ENCODE results near the gene CALCOCO1. TPM values are rescaled to one million over a fixed set of nuclear protein-coding genes. Genes with fewer than 3 reads are reported as not detected.

The CALCOCO1 gene
- polyA plus RNA-seq, 1 donor from 2014 or later: 169 TPM

- no peaks in the 10 kb centered on the region for H3K36me3 ChIP-seq (ENCODE audit: insufficient read depth, low read length)
- H3K27me3 ChIP-seq (ENCODE audit: insufficient read depth, low read depth, low read length): no peaks in the 10 kb centered on the region
- H3K4me2 ChIP-seq (ENCODE audit: low read length): no peak overlapping the region
- no peaks in the 10 kb centered on the region for H3K9me3 ChIP-seq (ENCODE audit: low read length)
- no peak for TF ChIP-seq RAD21 (conservative IDR thresholded peaks at IDR 0.05)
- no peak for TF ChIP-seq CTCF (IDR thresholded peaks at IDR 0.05; ENCODE audit: poor library complexity, severe bottlenecking)
- TF ChIP-seq SMC3 (conservative IDR thresholded peaks at IDR 0.05; ENCODE audit: poor library complexity): no peak
- no peak for TF ChIP-seq TAF1 (IDR thresholded peaks at IDR 0.05; ENCODE audit: low read depth)
- TF ChIP-seq, protein P1, sequence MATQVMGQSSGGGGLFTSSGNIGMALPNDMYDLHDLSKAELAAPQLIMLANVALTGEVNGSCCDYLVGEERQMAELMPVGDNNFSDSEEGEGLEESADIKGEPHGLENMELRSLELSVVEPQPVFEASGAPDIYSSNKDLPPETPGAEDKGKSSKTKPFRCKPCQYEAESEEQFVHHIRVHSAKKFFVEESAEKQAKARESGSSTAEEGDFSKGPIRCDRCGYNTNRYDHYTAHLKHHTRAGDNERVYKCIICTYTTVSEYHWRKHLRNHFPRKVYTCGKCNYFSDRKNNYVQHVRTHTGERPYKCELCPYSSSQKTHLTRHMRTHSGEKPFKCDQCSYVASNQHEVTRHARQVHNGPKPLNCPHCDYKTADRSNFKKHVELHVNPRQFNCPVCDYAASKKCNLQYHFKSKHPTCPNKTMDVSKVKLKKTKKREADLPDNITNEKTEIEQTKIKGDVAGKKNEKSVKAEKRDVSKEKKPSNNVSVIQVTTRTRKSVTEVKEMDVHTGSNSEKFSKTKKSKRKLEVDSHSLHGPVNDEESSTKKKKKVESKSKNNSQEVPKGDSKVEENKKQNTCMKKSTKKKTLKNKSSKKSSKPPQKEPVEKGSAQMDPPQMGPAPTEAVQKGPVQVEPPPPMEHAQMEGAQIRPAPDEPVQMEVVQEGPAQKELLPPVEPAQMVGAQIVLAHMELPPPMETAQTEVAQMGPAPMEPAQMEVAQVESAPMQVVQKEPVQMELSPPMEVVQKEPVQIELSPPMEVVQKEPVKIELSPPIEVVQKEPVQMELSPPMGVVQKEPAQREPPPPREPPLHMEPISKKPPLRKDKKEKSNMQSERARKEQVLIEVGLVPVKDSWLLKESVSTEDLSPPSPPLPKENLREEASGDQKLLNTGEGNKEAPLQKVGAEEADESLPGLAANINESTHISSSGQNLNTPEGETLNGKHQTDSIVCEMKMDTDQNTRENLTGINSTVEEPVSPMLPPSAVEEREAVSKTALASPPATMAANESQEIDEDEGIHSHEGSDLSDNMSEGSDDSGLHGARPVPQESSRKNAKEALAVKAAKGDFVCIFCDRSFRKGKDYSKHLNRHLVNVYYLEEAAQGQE (IDR thresholded peaks at IDR 0.05; ENCODE audit: borderline replicate concordance): no peak
- no peak for TF ChIP-seq EP300 (conservative IDR thresholded peaks at IDR 0.05; ENCODE audit: poor library complexity, severe bottlenecking)
- no peak for TF ChIP-seq POLR2AphosphoS5 (IDR thresholded peaks at IDR 0.05)
- TF ChIP-seq EZH2 (IDR thresholded peaks at IDR 0.05; ENCODE audit: borderline replicate concordance, insufficient read depth, low read length, poor library complexity, severe bottlenecking): no peak
- TF ChIP-seq MXI1 (conservative IDR thresholded peaks at IDR 0.05; ENCODE audit: poor library complexity, severe bottlenecking): no peak
- no peaks in the 10 kb centered on the region for H4K20me1 ChIP-seq (ENCODE audit: insufficient read depth)
- H3K79me2 ChIP-seq (replicated peaks; ENCODE audit: insufficient read depth, low read length): no peaks in the 10 kb centered on the region
- H3K27ac ChIP-seq (ENCODE audit: low read length): peak overlapping the region; percentile 63
- H2AFZ ChIP-seq (ENCODE audit: low read depth, low read length): no peak overlapping the region
- H3K9ac ChIP-seq (ENCODE audit: low read length): no peak overlapping the region
- H3K9me2 ChIP-seq (ENCODE audit: insufficient read depth, low read length): no peaks in the 10 kb centered on the region
- peaks cover 6% of the 10 kb centered on the region for H3F3A ChIP-seq (ENCODE audit: insufficient read depth, low read length, poor library complexity, severe bottlenecking)
- H3K4me3 ChIP-seq (ENCODE audit: low read length): no peak overlapping the region
These were observed 28.1 kb downstream of the CALCOCO1 start for GRCh38 chr12:53698948-53699677.

DNA sequence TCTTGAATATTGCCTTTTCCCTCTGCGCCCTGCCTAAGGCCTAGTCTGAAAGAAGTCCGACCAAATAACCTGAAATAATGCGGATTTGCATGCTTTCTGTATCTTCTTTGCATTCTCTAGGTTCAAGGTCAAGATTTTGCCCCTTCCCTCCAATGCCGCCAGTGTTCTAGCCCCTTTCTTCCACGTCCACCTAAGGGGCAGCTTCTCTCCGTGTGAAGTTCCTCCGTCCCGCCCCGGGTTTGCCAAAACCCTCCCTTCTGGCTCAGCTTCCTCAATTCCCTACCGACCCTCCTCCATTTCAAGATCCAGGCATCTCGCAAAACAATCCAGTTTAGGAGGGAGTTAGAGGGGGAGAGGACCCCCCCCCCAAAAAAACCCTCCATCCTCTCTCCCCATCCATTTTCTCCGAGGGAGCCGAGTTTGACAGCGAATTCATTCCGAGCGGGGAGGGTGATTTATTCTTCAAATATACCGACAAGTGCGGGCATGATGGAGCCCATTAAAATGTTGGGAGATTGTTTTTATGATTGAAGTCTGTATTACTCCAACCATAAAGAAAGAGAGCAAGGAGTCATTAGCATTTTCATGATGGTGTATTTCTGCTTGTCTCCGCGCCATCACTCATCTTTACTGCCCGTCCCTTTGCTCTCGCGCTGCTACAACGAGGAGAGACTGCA lies 30.5 kb downstream of the CALCOCO1 start:
- H3K9ac ChIP-seq (ENCODE audit: low read length): peak overlapping the region; percentile 61
- H3K4me2 ChIP-seq (ENCODE audit: low read length): peak overlapping the region; percentile 54

More for the DNA sequence above, 30.5 kb downstream of the CALCOCO1 start:
- Histone ChIP-seq H3F3A (ENCODE audit: insufficient read depth, low read length, poor library complexity, severe bottlenecking) (peaks cover 6% of the 10 kb centered on the region), H3K4me3 (ENCODE audit: low read length) (peak overlapping the region; percentile 54), H3K27ac (ENCODE audit: low read length) (peak overlapping the region; percentile 87), H3K9me3 (ENCODE audit: low read length) (no peaks in the 10 kb centered on the region), H4K20me1 (ENCODE audit: insufficient read depth) (no peaks in the 10 kb centered on the region), H3K9me2 (ENCODE audit: insufficient read depth, low read length) (no peaks in the 10 kb centered on the region), H3K79me2 (replicated peaks; ENCODE audit: insufficient read depth, low read length) (no peaks in the 10 kb centered on the region), H3K36me3 (ENCODE audit: insufficient read depth, low read length) (no peaks in the 10 kb centered on the region), H2AFZ (ENCODE audit: low read depth, low read length) (peak overlapping the region; percentile 27), H3K27me3 (ENCODE audit: insufficient read depth, low read depth, low read length) (no peaks in the 10 kb centered on the region)
- TF ChIP-seq EP300 (conservative IDR thresholded peaks at IDR 0.05; ENCODE audit: poor library complexity, severe bottlenecking): peak; percentile 52
- peak; percentile 20 for TF ChIP-seq TAF1 (IDR thresholded peaks at IDR 0.05; ENCODE audit: low read depth)
- no peak for TF ChIP-seq SMC3 (conservative IDR thresholded peaks at IDR 0.05; ENCODE audit: poor library complexity)
- TF ChIP-seq, protein P1 (IDR thresholded peaks at IDR 0.05; ENCODE audit: borderline replicate concordance): peak; percentile 39
- no peak for TF ChIP-seq EZH2 (IDR thresholded peaks at IDR 0.05; ENCODE audit: borderline replicate concordance, insufficient read depth, low read length, poor library complexity, severe bottlenecking)
- no peak for TF ChIP-seq CTCF (IDR thresholded peaks at IDR 0.05; ENCODE audit: poor library complexity, severe bottlenecking)
- TF ChIP-seq POLR2AphosphoS5 (IDR thresholded peaks at IDR 0.05): peak; percentile 46
- peak; percentile 24 for TF ChIP-seq MXI1 (conservative IDR thresholded peaks at IDR 0.05; ENCODE audit: poor library complexity, severe bottlenecking)
- TF ChIP-seq RAD21 (conservative IDR thresholded peaks at IDR 0.05): no peak

Measured in neural cell (in vitro differentiated cells).